Activated T-cell treated with anti-CD3 and anti-CD28 coated beads for 24 hours (primary cell): Measurements from ENCODE around the gene MTCL3.
"Not testable (repeated sequence)": the region's sequence is repeated elsewhere in the genome, so short reads cannot be mapped to it uniquely, and the experiment has no call there.

ENCODE experiments used
- DNase-seq: peaks from one replicate; pipeline ENCODE4 v3.0.0-alpha.2; 2020; ENCODE audit warnings: low read depth

Gene MTCL3

GRCh38 chr6:127428562-127428961, 90.6 kb downstream of the MTCL3 start:
- not testable (repeated sequence) for DNase-seq

GRCh38 chr6:127423921-127424320, 95.2 kb downstream of the MTCL3 start:
- DNase-seq: no peak
